ENCODE measurements around the gene NR2C2. TPM values are rescaled to one million over a fixed set of nuclear protein-coding genes. Genes with fewer than 3 reads are reported as not detected.

The NR2C2 gene
- total RNA-seq: 13.4 and 14.8 TPM in 2 replicates

DNA sequence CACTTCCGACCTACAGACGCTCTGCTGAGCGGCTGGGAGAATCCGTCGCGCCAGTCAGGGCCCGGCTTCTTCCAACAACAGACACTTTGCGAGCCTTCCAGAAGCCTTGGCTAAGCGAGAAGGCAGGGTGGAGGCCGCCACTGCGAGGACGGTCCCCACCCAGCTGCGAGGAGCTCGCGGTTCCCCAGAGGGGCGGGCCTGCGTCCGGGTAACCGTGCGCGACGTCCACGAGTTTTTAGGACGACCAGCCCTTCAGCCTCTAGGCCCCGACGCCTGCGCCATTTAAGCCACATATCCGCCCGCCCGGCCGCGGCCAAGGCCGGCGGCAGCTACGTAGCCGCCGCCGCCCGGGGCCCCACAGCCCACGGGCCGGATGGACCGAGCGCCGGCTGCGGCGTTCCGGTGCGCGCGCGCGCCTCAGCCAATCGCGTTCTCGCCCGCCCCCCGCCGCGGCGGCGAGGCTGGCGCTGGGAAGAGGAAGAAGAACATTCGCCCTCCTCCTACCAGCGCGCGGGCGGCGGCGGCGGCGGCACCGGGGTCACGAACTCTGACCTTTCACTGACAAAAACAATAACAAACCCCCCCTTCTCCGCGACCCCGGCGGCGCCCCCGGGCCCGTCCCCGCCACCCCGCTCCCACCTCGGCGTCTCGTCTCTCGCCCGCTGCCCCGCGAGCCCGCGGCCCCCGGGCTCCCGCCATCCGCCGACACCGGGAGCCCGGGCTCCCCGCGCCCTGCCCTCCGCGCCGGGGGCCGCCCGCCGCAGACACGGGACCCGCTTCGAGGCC is at the start of gene NR2C2:
NR2C2 (plus strand) TSS at position 484 of the 786 bp plus-strand sequence. CDS start 56,332 bp downstream, outside the sequence.

DNA sequence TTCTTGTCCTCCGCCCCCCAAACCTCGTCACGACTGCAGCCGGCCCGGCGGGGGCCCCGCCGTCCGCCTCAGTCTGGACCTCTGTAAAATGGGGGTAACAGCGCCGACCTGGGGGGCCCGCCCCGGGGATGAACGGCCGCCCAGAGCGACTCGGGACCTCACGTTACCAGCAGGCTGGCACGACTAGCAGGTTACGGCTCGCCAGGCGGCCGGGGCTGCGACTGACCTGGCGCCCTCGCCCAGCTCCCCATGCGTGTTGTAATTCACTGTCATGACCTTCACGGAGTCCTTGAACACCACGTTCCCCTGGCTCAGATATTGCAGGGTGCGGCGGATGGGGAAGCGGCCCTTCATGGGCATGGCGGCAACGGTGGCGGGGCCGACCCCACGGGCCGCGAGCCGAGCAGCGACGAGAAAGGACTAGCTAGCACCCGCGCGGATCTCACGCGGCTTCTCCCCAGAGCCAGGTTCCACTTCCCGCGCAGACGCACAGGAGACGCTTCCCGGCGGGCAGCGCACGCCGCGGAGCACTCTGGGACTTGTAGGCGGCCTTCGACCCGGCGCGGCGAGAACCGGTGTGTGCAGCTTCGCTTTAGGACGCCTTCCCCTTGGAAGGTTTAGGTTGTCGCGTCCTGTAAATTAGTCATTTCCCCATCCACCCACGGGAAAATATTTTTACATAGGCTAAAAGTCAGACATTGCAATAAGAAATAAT is 117.6 kb downstream of the NR2C2 start, which contains the start of gene MRPS25:
MRPS25 (minus strand) TSS at position 481 of the 715 bp plus-strand sequence; CDS start at position 360, 121 bp downstream.

Other genes starting within 250 kb of the NR2C2 start
- 0.24 and 1.7 TPM in 2 replicates for gene FGD5, start 128.6 kb upstream of the NR2C2 start, total RNA-seq
- gene MRPS25, start 117.7 kb downstream of the NR2C2 start, total RNA-seq: 10.1 and 27.5 TPM in 2 replicates
- gene RBSN, start 151.6 kb downstream of the NR2C2 start, total RNA-seq: 16.0 and 21.6 TPM in 2 replicates